ENCODE results near the gene CNOT3.
A peak's percentile ranks its signal among the peaks of the same experiment; 100 is the strongest.

Gene CNOT3

DNA sequence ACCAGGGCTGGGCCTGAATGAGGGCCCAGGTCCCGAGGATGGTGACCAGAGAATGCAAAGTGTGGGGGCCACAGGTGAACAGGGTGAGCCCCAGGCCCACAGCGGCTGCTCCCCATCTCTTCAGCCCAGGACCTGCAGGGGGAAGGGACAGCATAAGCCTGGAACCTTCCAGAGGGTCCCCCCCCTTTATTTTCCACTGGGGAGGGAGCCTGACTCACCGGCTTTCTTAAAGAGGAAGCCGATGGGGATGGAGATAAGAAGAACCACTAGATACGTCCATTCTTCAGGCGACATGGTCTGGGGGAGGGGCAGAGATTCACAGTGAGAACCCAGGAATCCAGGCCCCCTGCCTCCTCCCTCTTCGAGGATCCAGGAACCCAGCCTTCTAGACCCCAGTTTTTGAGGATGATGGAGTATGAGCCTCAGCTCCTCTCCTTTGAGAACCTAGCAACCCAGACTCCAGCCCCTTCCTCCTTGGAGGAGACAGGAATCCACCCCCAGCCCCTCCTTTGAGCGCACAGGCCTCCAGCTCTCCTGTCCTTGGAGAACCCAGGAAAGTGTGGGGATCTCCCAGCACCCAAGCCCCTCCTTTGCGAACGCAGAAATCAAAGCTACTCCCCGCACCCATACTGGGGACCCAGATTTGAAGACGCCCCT, 50.8 kb downstream of the CNOT3 start:
- TF ChIP-seq FOXM1 (IDR thresholded peaks at IDR 0.05; ENCODE audit: borderline replicate concordance, low read depth), result no peak
- TF ChIP-seq NFIC (IDR thresholded peaks at IDR 0.05), result no peak
- TF ChIP-seq, protein P1, sequence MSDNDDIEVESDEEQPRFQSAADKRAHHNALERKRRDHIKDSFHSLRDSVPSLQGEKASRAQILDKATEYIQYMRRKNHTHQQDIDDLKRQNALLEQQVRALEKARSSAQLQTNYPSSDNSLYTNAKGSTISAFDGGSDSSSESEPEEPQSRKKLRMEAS (IDR thresholded peaks at IDR 0.05), result no peak
- TF ChIP-seq YY1 (IDR thresholded peaks at IDR 0.05; ENCODE audit: low read depth), result no peak
- TF ChIP-seq, protein P2, sequence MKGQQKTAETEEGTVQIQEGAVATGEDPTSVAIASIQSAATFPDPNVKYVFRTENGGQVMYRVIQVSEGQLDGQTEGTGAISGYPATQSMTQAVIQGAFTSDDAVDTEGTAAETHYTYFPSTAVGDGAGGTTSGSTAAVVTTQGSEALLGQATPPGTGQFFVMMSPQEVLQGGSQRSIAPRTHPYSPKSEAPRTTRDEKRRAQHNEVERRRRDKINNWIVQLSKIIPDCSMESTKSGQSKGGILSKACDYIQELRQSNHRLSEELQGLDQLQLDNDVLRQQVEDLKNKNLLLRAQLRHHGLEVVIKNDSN (IDR thresholded peaks at IDR 0.05), result no peak
- TF ChIP-seq EP300 (IDR thresholded peaks at IDR 0.05; ENCODE audit: borderline replicate concordance), result no peak
- no peak for TF ChIP-seq TCF12 (IDR thresholded peaks at IDR 0.05; ENCODE audit: low read depth)
- TF ChIP-seq CEBPB (IDR thresholded peaks at IDR 0.05), result no peak
- no peak for TF ChIP-seq TEAD4 (IDR thresholded peaks at IDR 0.05)

DNA sequence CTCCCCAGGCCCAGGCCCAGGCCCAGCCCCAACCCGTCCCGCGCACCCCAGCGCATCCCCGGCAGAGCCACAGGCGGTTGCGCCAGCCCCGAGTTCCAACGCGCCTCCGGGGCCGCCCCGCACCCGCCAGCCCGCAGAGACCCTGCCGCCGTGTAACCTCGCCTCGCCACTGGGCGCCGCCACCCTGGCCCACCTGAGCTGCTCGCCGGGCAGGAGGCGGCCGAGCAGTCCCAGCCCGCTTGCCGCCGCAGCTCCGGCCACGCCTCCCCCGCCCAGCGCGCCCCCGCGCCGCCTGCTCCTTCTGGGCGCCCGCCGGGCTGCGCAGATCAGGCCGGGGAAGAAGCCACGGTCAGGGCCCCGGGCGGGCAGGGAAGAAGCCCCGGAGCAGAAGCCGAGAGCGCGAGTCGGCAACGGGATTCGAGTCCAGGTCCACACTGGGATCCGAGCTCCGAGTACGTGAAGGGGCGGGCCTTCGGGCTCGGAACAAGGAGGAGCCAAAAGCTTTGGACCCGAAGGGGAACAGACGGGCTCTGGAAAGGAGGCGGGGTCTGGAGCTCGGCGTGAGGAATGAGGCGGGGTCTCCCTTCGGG, 51.7 kb downstream of the CNOT3 start, which contains the start of gene MBOAT7:
MBOAT7 (minus strand) TSS at position 436 of the 590 bp plus-strand sequence. CDS start 1,072 bp downstream, outside the sequence.
- peak; percentile 41 for TF ChIP-seq EGR1 (IDR thresholded peaks at IDR 0.05)
- TF ChIP-seq ZBTB7A (IDR thresholded peaks at IDR 0.05; ENCODE audit: low read depth), result 0 out of 2 replicates have a peak, but pooled peaks have one; percentile 22
- no peak for TF ChIP-seq FOXM1 (IDR thresholded peaks at IDR 0.05; ENCODE audit: borderline replicate concordance, low read depth)
- TF ChIP-seq TAF1 (IDR thresholded peaks at IDR 0.05; ENCODE audit: low read depth), result peak; percentile 45; the same call in 1 of the 2 replicates

DNA sequence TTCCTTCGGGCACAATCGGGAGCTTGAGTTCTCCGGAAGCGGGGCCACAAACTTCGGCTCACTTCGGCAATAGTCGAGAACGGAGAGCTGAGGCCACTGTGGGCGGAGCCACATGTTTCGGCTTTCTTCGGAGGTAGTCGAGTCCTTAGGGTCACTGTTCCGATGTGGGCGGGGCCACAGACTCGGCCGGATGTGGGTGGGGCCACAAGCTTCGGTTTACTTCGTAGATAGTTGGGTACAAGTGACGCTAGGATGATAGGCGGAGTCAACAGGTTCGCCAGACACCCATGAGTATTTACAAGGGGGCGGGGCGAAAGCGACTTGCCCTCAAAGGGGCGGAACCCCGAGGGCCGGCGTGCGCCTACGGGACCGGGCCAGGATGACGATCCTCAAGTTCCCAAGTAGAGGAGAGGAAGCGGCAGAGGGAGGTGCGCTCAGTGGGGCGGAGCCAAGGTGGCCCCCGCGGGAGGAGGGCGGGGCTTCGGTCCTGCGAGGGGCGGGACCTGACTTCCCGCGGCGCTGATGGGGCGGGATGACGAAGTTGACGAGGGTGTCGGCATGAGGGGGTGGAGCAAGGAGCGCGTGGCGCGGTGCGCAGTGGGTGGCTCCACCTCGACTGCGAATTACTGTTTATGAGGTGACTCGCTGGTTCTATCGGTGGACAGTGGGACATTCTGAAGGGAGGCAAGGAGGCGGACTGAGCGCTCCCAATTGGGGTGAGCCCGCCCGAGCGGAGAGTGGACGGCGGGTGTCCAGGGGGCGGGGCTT, 52.4 kb downstream of the CNOT3 start:
- TF ChIP-seq FOXM1 (IDR thresholded peaks at IDR 0.05; ENCODE audit: borderline replicate concordance, low read depth) (no peak), YY1 (IDR thresholded peaks at IDR 0.05; ENCODE audit: low read depth) (no peak), TCF12 (IDR thresholded peaks at IDR 0.05; ENCODE audit: low read depth) (no peak), RAD21 (IDR thresholded peaks at IDR 0.05; ENCODE audit: low read depth) (no peak), ZBTB7A (IDR thresholded peaks at IDR 0.05; ENCODE audit: low read depth) (no peak), TEAD4 (IDR thresholded peaks at IDR 0.05) (no peak), EP300 (IDR thresholded peaks at IDR 0.05; ENCODE audit: borderline replicate concordance) (no peak), CEBPB (IDR thresholded peaks at IDR 0.05) (no peak), EGR1 (IDR thresholded peaks at IDR 0.05) (peak; percentile 13; the same call in 1 of the 2 replicates), TAF1 (IDR thresholded peaks at IDR 0.05; ENCODE audit: low read depth) (0 out of 2 replicates have a peak, but pooled peaks have one; percentile 27), NFIC (IDR thresholded peaks at IDR 0.05) (no peak), CREB1 (IDR thresholded peaks at IDR 0.05; ENCODE audit: low read depth) (peak; percentile 52; the same call in 1 of the 2 replicates)
- TF ChIP-seq, protein P3, sequence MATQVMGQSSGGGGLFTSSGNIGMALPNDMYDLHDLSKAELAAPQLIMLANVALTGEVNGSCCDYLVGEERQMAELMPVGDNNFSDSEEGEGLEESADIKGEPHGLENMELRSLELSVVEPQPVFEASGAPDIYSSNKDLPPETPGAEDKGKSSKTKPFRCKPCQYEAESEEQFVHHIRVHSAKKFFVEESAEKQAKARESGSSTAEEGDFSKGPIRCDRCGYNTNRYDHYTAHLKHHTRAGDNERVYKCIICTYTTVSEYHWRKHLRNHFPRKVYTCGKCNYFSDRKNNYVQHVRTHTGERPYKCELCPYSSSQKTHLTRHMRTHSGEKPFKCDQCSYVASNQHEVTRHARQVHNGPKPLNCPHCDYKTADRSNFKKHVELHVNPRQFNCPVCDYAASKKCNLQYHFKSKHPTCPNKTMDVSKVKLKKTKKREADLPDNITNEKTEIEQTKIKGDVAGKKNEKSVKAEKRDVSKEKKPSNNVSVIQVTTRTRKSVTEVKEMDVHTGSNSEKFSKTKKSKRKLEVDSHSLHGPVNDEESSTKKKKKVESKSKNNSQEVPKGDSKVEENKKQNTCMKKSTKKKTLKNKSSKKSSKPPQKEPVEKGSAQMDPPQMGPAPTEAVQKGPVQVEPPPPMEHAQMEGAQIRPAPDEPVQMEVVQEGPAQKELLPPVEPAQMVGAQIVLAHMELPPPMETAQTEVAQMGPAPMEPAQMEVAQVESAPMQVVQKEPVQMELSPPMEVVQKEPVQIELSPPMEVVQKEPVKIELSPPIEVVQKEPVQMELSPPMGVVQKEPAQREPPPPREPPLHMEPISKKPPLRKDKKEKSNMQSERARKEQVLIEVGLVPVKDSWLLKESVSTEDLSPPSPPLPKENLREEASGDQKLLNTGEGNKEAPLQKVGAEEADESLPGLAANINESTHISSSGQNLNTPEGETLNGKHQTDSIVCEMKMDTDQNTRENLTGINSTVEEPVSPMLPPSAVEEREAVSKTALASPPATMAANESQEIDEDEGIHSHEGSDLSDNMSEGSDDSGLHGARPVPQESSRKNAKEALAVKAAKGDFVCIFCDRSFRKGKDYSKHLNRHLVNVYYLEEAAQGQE (IDR thresholded peaks at IDR 0.05; ENCODE audit: low read depth), result no peak
- TF ChIP-seq, protein P2 (IDR thresholded peaks at IDR 0.05), result peak; percentile 16; the same call in 1 of the 2 replicates
- TF ChIP-seq, protein P1 (IDR thresholded peaks at IDR 0.05), result peak; percentile 86

DNA sequence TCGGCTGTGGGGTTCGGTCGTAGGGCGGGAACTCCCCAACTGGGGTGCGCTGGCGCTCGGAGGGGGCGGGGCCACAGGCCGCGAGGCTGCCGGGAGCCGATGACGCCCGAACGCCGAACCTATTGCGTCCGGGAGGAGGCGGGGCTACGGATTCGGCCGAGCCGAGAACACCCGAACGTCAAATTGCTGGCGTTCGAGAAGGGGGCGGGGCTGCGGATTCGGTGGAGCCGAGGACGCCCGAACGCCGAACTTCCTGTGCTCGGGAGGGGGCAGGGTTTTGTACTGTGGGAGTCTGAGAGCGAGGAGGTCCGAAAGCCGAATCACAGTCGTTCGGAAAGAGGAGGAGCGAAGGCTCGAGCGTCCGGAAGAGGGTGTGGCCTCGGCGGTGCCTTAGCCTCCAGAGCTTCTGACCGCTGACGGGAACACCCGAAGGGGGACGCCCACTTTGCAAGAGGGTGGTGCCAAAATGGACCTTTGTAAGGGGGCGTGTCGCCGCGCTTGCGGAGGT, 53.0 kb downstream of the CNOT3 start:
- no peak for TF ChIP-seq YY1 (IDR thresholded peaks at IDR 0.05; ENCODE audit: low read depth)
- TF ChIP-seq CREB1 (IDR thresholded peaks at IDR 0.05; ENCODE audit: low read depth), result peak; percentile 66

DNA sequence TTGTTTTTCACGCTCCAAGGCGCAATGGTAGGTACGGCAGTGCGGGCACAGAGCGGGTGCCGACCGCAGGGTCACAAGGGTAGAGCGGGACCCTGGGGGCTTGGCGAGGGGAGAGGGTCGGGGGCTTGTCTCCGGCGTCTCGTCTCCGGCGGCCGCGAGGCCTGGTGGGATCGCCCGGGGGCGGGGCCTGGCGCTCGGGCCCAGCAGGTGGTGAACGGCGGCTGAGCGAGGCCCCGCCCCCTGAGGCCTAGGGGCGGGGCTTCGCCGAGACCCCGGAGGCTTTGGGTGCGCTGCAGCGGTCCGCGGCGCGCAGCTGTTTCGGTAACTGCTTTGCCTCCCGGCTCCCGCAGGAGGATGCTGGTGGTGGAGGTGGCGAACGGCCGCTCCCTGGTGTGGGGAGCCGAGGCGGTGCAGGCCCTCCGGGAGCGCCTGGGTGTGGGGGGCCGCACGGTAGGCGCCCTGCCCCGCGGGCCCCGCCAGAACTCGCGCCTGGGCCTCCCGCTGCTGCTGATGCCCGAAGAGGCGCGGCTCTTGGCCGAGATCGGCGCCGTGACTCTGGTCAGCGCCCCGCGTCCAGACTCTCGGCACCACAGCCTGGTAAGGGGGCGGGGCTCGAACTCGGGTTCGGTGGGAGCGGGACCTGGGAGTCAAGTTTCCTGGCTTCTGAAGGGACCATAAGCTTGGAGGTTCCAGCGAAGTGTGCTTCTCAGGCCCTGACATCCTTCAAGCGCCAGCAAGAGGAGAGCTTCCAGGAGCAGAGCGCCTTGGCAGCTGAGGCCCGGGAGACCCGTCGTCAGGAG, 53.6 kb downstream of the CNOT3 start, which contains the start of gene TSEN34:
TSEN34 (plus strand) TSS at position 298 of the 800 bp plus-strand sequence; CDS start at position 355, 57 bp downstream.
- TF ChIP-seq TEAD4 (IDR thresholded peaks at IDR 0.05), result no peak
- no peak for TF ChIP-seq EP300 (IDR thresholded peaks at IDR 0.05; ENCODE audit: borderline replicate concordance)
- TF ChIP-seq EGR1 (IDR thresholded peaks at IDR 0.05), result no peak
- TF ChIP-seq ZBTB7A (IDR thresholded peaks at IDR 0.05; ENCODE audit: low read depth), result no peak
- 0 out of 2 replicates have a peak, but pooled peaks have one; percentile 7 for TF ChIP-seq YY1 (IDR thresholded peaks at IDR 0.05; ENCODE audit: low read depth)
- TF ChIP-seq TCF12 (IDR thresholded peaks at IDR 0.05; ENCODE audit: low read depth), result no peak; the same call in 1 of the 2 replicates
- TF ChIP-seq TAF1 (IDR thresholded peaks at IDR 0.05; ENCODE audit: low read depth), result peak; percentile 45; the same call in 1 of the 2 replicates
- TF ChIP-seq, protein P3 (IDR thresholded peaks at IDR 0.05; ENCODE audit: low read depth), result 0 out of 2 replicates have a peak, but pooled peaks have one; percentile 27
- TF ChIP-seq CEBPB (IDR thresholded peaks at IDR 0.05), result no peak
- TF ChIP-seq RAD21 (IDR thresholded peaks at IDR 0.05; ENCODE audit: low read depth), result no peak

All from Ishikawa (cell line).